ENCODE measurements around the gene ARRB2. TPM values are rescaled to one million over a fixed set of nuclear protein-coding genes. Genes with fewer than 3 reads are reported as not detected.

ARRB2 gene
- polyA plus RNA-seq, 4 donors: 29.2 to 34.7 (median 31.2) TPM

GRCh38 chr17:4722678-4723240 is 12.3 kb downstream of the ARRB2 start:
- no peak for DNase-seq (ENCODE audit: low read depth in 4 of 4, low spot score in 3 of 4)

GRCh38 chr17:4724650-4725049 is 14.2 kb downstream of the ARRB2 start:
- no peak for DNase-seq (ENCODE audit: low read depth in 4 of 4, low spot score in 3 of 4)

- DNase-seq (ENCODE audit: low read depth in 4 of 4, low spot score in 3 of 4): no peak
Measured at GRCh38 chr17:4725646-4726310, 15.3 kb downstream of the ARRB2 start.

- DNase-seq (ENCODE audit: low read depth in 4 of 4, low spot score in 3 of 4): no peak
Measured at GRCh38 chr17:4728124-4728523, 17.7 kb downstream of the ARRB2 start.

- no peak for DNase-seq (ENCODE audit: low read depth in 4 of 4, low spot score in 3 of 4)
Measured at GRCh38 chr17:4733073-4733531, 22.7 kb downstream of the ARRB2 start.

- no peak for DNase-seq (ENCODE audit: low read depth in 4 of 4, low spot score in 3 of 4)
Measured at GRCh38 chr17:4734857-4735475, 24.5 kb downstream of the ARRB2 start.

- no peak for DNase-seq (ENCODE audit: low read depth in 4 of 4, low spot score in 3 of 4)
Measured at GRCh38 chr17:4735876-4736651, 25.6 kb downstream of the ARRB2 start.

- no peak for DNase-seq (ENCODE audit: low read depth in 4 of 4, low spot score in 3 of 4)
Measured at GRCh38 chr17:4738136-4739121, 28.0 kb downstream of the ARRB2 start.

- peak in 1 of 4 donors; percentile 33 for DNase-seq (ENCODE audit: low read depth in 4 of 4, low spot score in 3 of 4)
Measured at GRCh38 chr17:4739122-4740024, 28.9 kb downstream of the ARRB2 start, which contains the start of the genes CXCL16 and ZMYND15. Gene CXCL16, minus strand, starts transcription at chr17:4739928. Its CDS starts 589 bp downstream, at chr17:4739339. Gene ZMYND15, plus strand, starts transcription at chr17:4739833. Its CDS starts 716 bp downstream, at chr17:4740549.

GRCh38 chr17:4740025-4740351 is 29.6 kb downstream of the ARRB2 start:
- no peak for DNase-seq (ENCODE audit: low read depth in 4 of 4, low spot score in 3 of 4)

GRCh38 chr17:4740584-4740983 is 30.2 kb downstream of the ARRB2 start:
- no peak for DNase-seq (ENCODE audit: low read depth in 4 of 4, low spot score in 3 of 4)

GRCh38 chr17:4741544-4741943 is 31.1 kb downstream of the ARRB2 start:
- no peak for DNase-seq (ENCODE audit: low read depth in 4 of 4, low spot score in 3 of 4)

GRCh38 chr17:4742133-4742532 is 31.7 kb downstream of the ARRB2 start:
- DNase-seq (ENCODE audit: low read depth in 4 of 4, low spot score in 3 of 4): no peak

- no peak for DNase-seq (ENCODE audit: low read depth in 4 of 4, low spot score in 3 of 4)
Measured at GRCh38 chr17:4742629-4743028, 32.2 kb downstream of the ARRB2 start.

GRCh38 chr17:4743216-4743615 is 32.8 kb downstream of the ARRB2 start:
- DNase-seq (ENCODE audit: low read depth in 4 of 4, low spot score in 3 of 4): no peak

- DNase-seq (ENCODE audit: low read depth in 4 of 4, low spot score in 3 of 4): no peak
Measured at GRCh38 chr17:4743898-4744297, 33.5 kb downstream of the ARRB2 start.

GRCh38 chr17:4744999-4745969 is 34.9 kb downstream of the ARRB2 start:
- DNase-seq (ENCODE audit: low read depth in 4 of 4, low spot score in 3 of 4): no peak

GRCh38 chr17:4747847-4748246 is 37.4 kb downstream of the ARRB2 start:
- no peak for DNase-seq (ENCODE audit: low read depth in 4 of 4, low spot score in 3 of 4)
